Central memory CD8-positive, alpha-beta T cell (primary cell): ENCODE data around the gene ST8SIA4.

Source experiments
- ATAC-seq: fragments of 150-1000 bp; cut with Tn5 transposase; replicated peaks from 2 replicates; pipeline ENCODE4 v1.10.0; 2022; ENCODE audit warnings: mild to moderate bottlenecking, moderate FRiP score, moderate number of reproducible peaks; ENCODE audit not compliant: poor library complexity, severe bottlenecking; ENCODE audit errors: extremely low read depth
- DNase-seq, 2 donors: peaks; one replicate each; pipeline ENCODE4 v3.0.0; 2021; ENCODE audit warnings: low spot score in 2 of 2
- H3K27ac Mint-ChIP-seq: one replicate; pipeline ENCODE4 v1.8.0; 2022; ENCODE audit warnings: low read depth, mild to moderate bottlenecking, moderate library complexity, mixed read lengths
- H3K27me3 Mint-ChIP-seq: one replicate; pipeline ENCODE4 v1.8.0; 2022; ENCODE audit warnings: mixed read lengths
- H3K36me3 Mint-ChIP-seq: one replicate; pipeline ENCODE4 v1.8.0; 2022; ENCODE audit warnings: mild to moderate bottlenecking, moderate library complexity, mixed read lengths; ENCODE audit not compliant: insufficient read depth
- H3K4me1 Mint-ChIP-seq: one replicate; pipeline ENCODE4 v1.8.0; 2022; ENCODE audit warnings: mixed read lengths
- H3K4me3 Mint-ChIP-seq: one replicate; pipeline ENCODE4 v1.8.0; 2022; ENCODE audit warnings: mild to moderate bottlenecking, moderate library complexity, mixed read lengths
- H3K9me3 Mint-ChIP-seq: one replicate; pipeline ENCODE4 v1.8.0; 2022; ENCODE audit warnings: mixed read lengths

Gene ST8SIA4

GRCh38 chr5:100860407-100860806 lies 42.7 kb downstream of the ST8SIA4 start:
- ATAC-seq (no peak), DNase-seq (no peak)
- H3K36me3 Mint-ChIP-seq, result peaks cover 26% of the 10 kb centered on the region
- H3K27ac Mint-ChIP-seq, result peak overlapping the region; percentile 46
- no peaks in the 10 kb centered on the region for H3K9me3 Mint-ChIP-seq
- H3K4me3 Mint-ChIP-seq, result no peak overlapping the region
- no peaks in the 10 kb centered on the region for H3K27me3 Mint-ChIP-seq
- peaks cover 56% of the 10 kb centered on the region for H3K4me1 Mint-ChIP-seq

GRCh38 chr5:100858987-100859545 lies 44.0 kb downstream of the ST8SIA4 start:
- DNase-seq, result no peak
- H3K4me3 Mint-ChIP-seq, result no peak overlapping the region
- H3K4me1 Mint-ChIP-seq, result peaks cover 61% of the 10 kb centered on the region
- no peak overlapping the region for H3K27ac Mint-ChIP-seq
- no peak for ATAC-seq
- peaks cover 26% of the 10 kb centered on the region for H3K36me3 Mint-ChIP-seq
- no peaks in the 10 kb centered on the region for H3K9me3 Mint-ChIP-seq
- no peaks in the 10 kb centered on the region for H3K27me3 Mint-ChIP-seq

- H3K27me3 Mint-ChIP-seq, result no peaks in the 10 kb centered on the region
- H3K9me3 Mint-ChIP-seq, result no peaks in the 10 kb centered on the region
- H3K4me1 Mint-ChIP-seq, result peaks cover 62% of the 10 kb centered on the region
- DNase-seq, result no peak
- ATAC-seq, result no peak
- peaks cover 25% of the 10 kb centered on the region for H3K36me3 Mint-ChIP-seq
- H3K27ac Mint-ChIP-seq, result peak overlapping the region; percentile 35
- no peak overlapping the region for H3K4me3 Mint-ChIP-seq
Measured at GRCh38 chr5:100856462-100856861, 46.6 kb downstream of the ST8SIA4 start.

- H3K4me1 Mint-ChIP-seq, result peaks cover 58% of the 10 kb centered on the region
- H3K9me3 Mint-ChIP-seq, result no peaks in the 10 kb centered on the region
Measured at GRCh38 chr5:100855937-100856430, 47.1 kb downstream of the ST8SIA4 start.

GRCh38 chr5:100855295-100855694 lies 47.8 kb downstream of the ST8SIA4 start:
- H3K27ac Mint-ChIP-seq, result no peak overlapping the region
- H3K4me3 Mint-ChIP-seq, result no peak overlapping the region
- H3K27me3 Mint-ChIP-seq, result no peaks in the 10 kb centered on the region
- ATAC-seq (no peak), DNase-seq (no peak)
- H3K36me3 Mint-ChIP-seq, result peaks cover 26% of the 10 kb centered on the region
- no peaks in the 10 kb centered on the region for H3K9me3 Mint-ChIP-seq
- peaks cover 51% of the 10 kb centered on the region for H3K4me1 Mint-ChIP-seq

More at GRCh38 chr5:100855937-100856430, 47.1 kb downstream of the ST8SIA4 start:
- DNase-seq (no peak), ATAC-seq (no peak)
- peaks cover 26% of the 10 kb centered on the region for H3K36me3 Mint-ChIP-seq
- H3K27me3 Mint-ChIP-seq, result no peaks in the 10 kb centered on the region
- no peak overlapping the region for H3K4me3 Mint-ChIP-seq
- H3K27ac Mint-ChIP-seq, result peak overlapping the region; percentile 35

DNA sequence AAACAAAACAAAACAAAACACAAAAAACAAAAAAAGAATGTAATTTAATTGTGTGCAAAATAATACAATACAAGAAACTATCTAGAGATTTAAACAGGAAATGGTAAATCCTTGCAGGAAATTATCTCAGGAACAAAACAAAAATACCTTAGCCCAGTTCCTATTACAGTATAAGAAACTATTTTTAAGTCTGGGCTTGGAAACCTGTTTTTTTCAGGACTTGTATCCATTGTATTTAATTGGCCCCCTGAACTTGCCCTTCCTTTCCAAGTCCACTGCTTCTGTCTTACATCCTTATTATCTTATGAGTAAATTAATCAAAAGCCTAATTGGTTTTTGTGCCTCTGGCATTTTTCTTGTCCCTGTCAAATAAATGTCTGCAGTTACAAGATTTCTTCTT lies 48.5 kb downstream of the ST8SIA4 start:
- peaks cover 45% of the 10 kb centered on the region for H3K4me1 Mint-ChIP-seq
- no peak for DNase-seq
- peaks cover 25% of the 10 kb centered on the region for H3K36me3 Mint-ChIP-seq
- H3K27me3 Mint-ChIP-seq, result no peaks in the 10 kb centered on the region
- no peak overlapping the region for H3K4me3 Mint-ChIP-seq
- H3K27ac Mint-ChIP-seq, result peak overlapping the region; percentile 54
- ATAC-seq, result no peak
- H3K9me3 Mint-ChIP-seq, result no peaks in the 10 kb centered on the region

DNA sequence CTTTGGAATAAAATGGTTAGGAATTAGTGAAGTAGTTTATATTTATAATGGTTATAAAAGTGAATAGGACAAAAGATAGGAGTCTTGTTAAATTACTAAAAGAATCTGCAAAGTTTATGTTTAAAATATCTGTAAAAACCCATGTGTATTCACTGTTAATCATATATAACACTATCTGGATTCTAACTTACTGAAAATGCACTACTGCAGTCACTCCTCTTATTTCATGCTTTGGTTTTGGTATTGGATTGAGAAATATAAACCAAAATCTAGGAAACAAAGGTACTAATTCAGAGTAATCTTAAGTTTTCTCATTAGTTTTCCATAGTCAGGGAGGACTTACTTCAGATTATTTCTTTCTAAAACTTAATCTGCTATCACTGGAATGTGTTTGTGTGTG lies 49.5 kb downstream of the ST8SIA4 start:
- peak overlapping the region; percentile 54 for H3K27ac Mint-ChIP-seq
- H3K9me3 Mint-ChIP-seq, result no peaks in the 10 kb centered on the region
- H3K4me3 Mint-ChIP-seq, result peak overlapping the region; percentile 35
- H3K27me3 Mint-ChIP-seq, result no peaks in the 10 kb centered on the region
- peaks cover 28% of the 10 kb centered on the region for H3K36me3 Mint-ChIP-seq
- DNase-seq, result no peak
- ATAC-seq, result no peak
- H3K4me1 Mint-ChIP-seq, result peaks cover 38% of the 10 kb centered on the region

DNA sequence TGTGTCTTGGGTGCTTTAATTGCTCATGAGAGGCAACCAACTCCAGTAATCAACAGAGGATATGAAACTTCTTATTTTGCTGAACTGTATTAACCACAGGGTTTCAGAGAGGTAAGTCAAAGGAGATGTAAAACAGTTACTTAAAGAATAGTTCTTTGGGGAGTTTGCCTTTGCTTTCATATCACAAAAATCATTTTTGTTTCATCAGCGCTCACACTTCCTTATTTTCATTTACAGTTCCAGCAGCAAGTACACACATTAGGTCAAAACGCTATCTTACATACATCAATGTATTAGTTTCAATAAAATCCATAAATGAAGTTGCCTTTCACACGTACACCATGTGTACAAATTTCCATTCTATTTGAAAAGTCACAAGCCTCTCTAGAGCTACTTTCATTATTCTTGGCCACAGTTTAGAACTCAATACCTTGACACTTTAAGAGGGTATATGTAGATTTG lies 50.1 kb downstream of the ST8SIA4 start:
- Mint-ChIP-seq H3K27ac (peak overlapping the region; percentile 54), H3K9me3 (no peaks in the 10 kb centered on the region), H3K4me1 (peaks cover 34% of the 10 kb centered on the region), H3K36me3 (peaks cover 28% of the 10 kb centered on the region), H3K4me3 (peak overlapping the region; percentile 35), H3K27me3 (no peaks in the 10 kb centered on the region)
- DNase-seq (no peak), ATAC-seq (peak; percentile 63)

DNA sequence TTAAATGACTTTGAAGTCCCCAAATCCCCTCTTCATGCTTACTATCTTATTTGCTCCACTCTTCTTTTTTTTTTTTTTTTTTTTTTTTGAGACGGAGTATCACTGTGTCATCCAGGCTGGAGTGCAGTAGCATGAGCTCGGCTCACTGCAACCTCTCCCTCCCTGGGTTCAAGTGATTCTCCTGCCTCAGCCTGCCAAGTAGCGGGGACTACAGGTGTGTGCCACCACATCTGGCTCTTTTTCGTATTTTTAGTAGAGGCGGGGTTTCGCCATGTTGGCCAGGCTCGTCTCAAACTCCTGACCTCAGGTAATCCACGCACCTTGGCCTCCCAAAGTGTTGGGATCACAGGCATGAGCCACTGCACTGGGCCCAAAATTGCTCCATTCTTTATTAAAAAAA lies 51.0 kb downstream of the ST8SIA4 start:
- H3K27ac Mint-ChIP-seq, result peak overlapping the region; percentile 54
- H3K9me3 Mint-ChIP-seq, result no peaks in the 10 kb centered on the region
- no peak for DNase-seq
- peaks cover 28% of the 10 kb centered on the region for H3K36me3 Mint-ChIP-seq
- H3K4me1 Mint-ChIP-seq, result peaks cover 34% of the 10 kb centered on the region
- H3K4me3 Mint-ChIP-seq, result no peak overlapping the region
- no peak for ATAC-seq
- no peaks in the 10 kb centered on the region for H3K27me3 Mint-ChIP-seq

DNA sequence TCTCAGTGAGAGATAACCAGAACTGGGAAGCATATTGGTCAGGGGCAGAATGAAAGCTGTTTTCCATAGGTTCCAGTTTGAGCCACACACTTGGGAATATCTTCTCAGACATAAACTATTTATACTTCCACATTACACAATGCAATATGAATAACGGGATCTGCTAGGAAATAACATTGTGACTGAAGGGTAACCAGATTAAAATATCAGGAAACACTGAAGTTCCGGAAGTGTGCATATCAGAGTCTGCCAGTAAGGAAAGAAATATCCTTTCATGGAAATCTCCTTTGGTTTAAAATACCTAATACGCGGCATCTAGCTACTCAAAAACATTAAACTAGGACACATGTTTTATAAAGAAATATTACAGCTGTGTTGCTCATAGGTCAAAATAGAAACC lies 56.3 kb downstream of the ST8SIA4 start:
- Mint-ChIP-seq H3K27me3 (no peaks in the 10 kb centered on the region), H3K9me3 (no peaks in the 10 kb centered on the region), H3K27ac (no peak overlapping the region), H3K36me3 (peaks cover 5% of the 10 kb centered on the region), H3K4me3 (no peak overlapping the region), H3K4me1 (peaks cover 30% of the 10 kb centered on the region)
- ATAC-seq (no peak), DNase-seq (no peak)

GRCh38 chr5:100842080-100842479 lies 61.0 kb downstream of the ST8SIA4 start:
- peaks cover 59% of the 10 kb centered on the region for H3K4me1 Mint-ChIP-seq
- H3K36me3 Mint-ChIP-seq, result peaks cover 6% of the 10 kb centered on the region
- DNase-seq (no peak), ATAC-seq (no peak)
- H3K9me3 Mint-ChIP-seq, result no peaks in the 10 kb centered on the region
- peak overlapping the region; percentile 82 for H3K27ac Mint-ChIP-seq
- H3K27me3 Mint-ChIP-seq, result no peaks in the 10 kb centered on the region
- peak overlapping the region; percentile 72 for H3K4me3 Mint-ChIP-seq

DNA sequence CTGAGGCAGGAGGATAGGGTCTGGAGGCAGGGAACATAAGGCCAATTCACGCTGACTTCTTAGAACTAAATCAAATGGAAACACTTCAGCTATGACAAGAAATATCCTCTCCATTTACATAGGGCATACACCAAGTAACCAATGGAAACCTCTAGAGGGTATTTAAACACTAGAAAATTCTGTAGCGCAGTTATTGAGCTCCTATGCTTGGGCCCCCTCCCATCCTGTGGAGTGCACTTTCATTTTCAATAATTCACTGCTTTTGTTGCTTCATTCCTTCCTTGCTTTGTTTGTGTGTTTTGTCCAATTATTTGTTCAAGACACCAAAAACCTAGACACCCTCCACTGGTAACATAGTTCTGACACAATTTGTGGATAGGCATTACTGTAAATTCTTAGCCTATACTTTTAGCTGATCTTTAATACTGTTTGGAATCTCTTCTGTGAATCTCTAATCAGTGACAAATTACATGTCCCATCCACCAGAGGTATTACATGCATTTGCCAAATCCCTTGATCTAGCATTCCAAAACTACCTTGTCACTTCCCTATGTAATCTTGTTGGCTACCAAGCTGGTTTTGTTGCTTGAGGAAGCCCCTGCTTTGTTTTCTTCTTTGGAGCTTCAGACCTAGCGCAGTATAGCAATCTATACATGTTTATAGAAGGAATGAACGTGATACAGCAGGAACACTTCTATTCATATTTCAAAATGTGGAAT lies 61.6 kb downstream of the ST8SIA4 start:
- ATAC-seq, result peak; percentile 27
- no peak for DNase-seq
- H3K27ac Mint-ChIP-seq, result peak overlapping the region; percentile 82
- peaks cover 6% of the 10 kb centered on the region for H3K36me3 Mint-ChIP-seq
- H3K4me3 Mint-ChIP-seq, result peak overlapping the region; percentile 72
- H3K27me3 Mint-ChIP-seq, result no peaks in the 10 kb centered on the region
- H3K4me1 Mint-ChIP-seq, result peaks cover 62% of the 10 kb centered on the region
- no peaks in the 10 kb centered on the region for H3K9me3 Mint-ChIP-seq

DNA sequence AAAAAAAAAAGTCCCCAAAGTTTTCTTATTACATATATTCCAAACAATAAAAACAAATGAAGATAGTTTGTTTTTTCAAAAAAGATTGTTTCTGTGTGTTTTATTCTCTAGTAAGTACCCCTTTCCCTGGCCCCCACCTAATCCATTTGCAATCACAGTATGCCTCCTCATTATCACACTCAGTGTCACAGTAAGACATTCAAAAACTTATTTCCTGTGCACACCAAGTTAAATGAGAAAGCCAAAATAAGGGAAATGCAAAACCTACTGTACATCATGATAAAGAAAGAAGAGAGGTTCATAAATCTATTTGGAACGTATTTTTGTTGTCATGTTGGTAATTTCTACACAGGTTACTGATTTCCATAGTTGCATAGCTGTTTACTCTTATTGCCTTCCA lies 62.3 kb downstream of the ST8SIA4 start:
- Mint-ChIP-seq H3K27me3 (no peaks in the 10 kb centered on the region), H3K27ac (peak overlapping the region; percentile 82), H3K4me1 (peaks cover 58% of the 10 kb centered on the region), H3K9me3 (no peaks in the 10 kb centered on the region), H3K36me3 (peaks cover 8% of the 10 kb centered on the region), H3K4me3 (peak overlapping the region; percentile 72)
- ATAC-seq (peak; percentile 49), DNase-seq (no peak)
